ENCODE data around the gene CRTC1. TPM values are rescaled to one million over a fixed set of nuclear protein-coding genes. Genes with fewer than 3 reads are reported as not detected.

Gene CRTC1
- total and polyA plus RNA-seq, 2 of the 13 experiments (the other 11 are each of a cell fraction or from before 2014, with no cell fraction given), result 2.0 to 2.7 TPM

DNA sequence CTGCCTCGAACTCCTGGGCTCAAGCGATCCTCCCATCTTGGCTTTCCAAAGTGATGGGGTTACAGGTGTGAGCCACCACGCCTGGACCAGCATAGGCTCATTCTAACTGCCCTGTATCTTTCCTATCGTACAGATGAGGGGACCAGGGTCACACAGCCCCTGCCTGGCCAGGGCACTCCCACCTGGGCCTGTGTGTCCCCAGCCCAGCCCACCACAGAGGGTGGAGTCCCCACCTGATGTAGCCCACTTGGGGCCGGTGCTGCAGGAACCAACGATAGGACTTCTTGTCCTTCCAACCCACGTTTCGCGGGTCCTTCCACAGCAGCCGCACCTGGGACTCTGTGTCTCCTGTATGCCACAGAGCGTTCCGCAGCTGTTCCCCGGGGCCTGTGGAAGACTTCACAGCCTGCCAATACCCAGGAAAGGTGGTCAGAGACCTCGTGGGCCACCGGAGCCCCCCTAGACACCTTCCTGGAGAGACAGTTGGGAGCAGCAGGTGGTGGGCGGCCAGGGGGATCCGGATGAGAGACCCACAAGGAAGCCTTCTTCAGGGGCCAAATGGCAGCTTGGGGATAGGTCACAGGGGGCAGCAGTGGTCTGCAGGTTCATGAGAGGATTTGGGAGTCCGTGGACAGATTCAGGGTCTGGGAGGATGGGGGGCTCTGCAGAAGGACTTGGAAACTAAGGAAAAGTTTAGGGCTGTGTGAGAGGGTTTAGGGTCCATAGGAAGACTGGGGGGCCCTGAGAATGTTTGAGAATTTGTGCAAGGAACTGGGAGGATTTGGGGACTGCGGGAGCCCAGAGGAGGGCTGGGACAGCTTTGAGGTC lies 100.7 kb downstream of the CRTC1 start (continued):
- TF ChIP-seq, protein P1, sequence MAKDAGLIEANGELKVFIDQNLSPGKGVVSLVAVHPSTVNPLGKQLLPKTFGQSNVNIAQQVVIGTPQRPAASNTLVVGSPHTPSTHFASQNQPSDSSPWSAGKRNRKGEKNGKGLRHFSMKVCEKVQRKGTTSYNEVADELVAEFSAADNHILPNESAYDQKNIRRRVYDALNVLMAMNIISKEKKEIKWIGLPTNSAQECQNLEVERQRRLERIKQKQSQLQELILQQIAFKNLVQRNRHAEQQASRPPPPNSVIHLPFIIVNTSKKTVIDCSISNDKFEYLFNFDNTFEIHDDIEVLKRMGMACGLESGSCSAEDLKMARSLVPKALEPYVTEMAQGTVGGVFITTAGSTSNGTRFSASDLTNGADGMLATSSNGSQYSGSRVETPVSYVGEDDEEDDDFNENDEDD (CRISPR knock-in tag; IDR thresholded peaks at IDR 0.05; ENCODE audit: borderline replicate concordance), result no peak

GRCh38 chr19:18784786-18785120 lies 101.3 kb downstream of the CRTC1 start:
- POLR2A ChIA-PET, result no interaction called here
- 73% methylated on average over 14 of the region's 16 CpGs for WGBS (ENCODE audit: low lambda C conversion rate)
- no peak overlapping the region for H3K27ac ChIP-seq (ENCODE audit: extremely low read length, insufficient read depth, low read length)
- peak overlapping the region; percentile 60 for H3K4me2 ChIP-seq (ENCODE audit: low read depth, low read length)
- ATAC-seq (no peak), DNase-seq (ENCODE audit: low spot score) (no peak), FAIRE-seq (no peak)
- no peaks in the 10 kb centered on the region for H3K36me3 ChIP-seq (replicated peaks in 1 of 2; ENCODE audit: control insufficient read depth in 1 of 2, insufficient read depth in 2 of 2, low read length in 2 of 2)
- peaks cover 44% of the 10 kb centered on the region for H3K4me1 ChIP-seq (ENCODE audit: insufficient read depth, low read length)
- no TSS peak for BruUV-seq (replicated peaks)
- no peaks in the 10 kb centered on the region for H3K9me3 ChIP-seq (ENCODE audit: low read length)
- TF ChIP-seq ZNF776 (CRISPR knock-in tag; IDR thresholded peaks at IDR 0.05) (0 out of 2 replicates have a peak, but pooled peaks have one; percentile 18), ZNF343 (CRISPR knock-in tag; IDR thresholded peaks at IDR 0.05) (no peak)
- peaks cover 10 to 34% of the 10 kb centered on the region in 2 experiments for H3K27me3 ChIP-seq (ENCODE audit: control insufficient read depth in 1 of 2, insufficient read depth in 2 of 2, low read length in 2 of 2)
- H3K79me2 ChIP-seq (ENCODE audit: insufficient read depth, low read length), result no peaks in the 10 kb centered on the region
- H4K20me1 ChIP-seq (ENCODE audit: insufficient read depth, low read length), result no peaks in the 10 kb centered on the region
- intact Hi-C loops (cut with micrococcal nuclease; ENCODE audit: unreplicated experiment), result no loop called here
- H2AFZ ChIP-seq (ENCODE audit: low read length), result no peak overlapping the region
- peak overlapping the region in 1 of 3 experiments; percentile 38; a peak in 1 of 6 replicates for H3K4me3 ChIP-seq (replicated peaks in 1 of 3; ENCODE audit: insufficient read depth in 1 of 3, low read depth in 2 of 3, low read length in 3 of 3)
- in situ Hi-C loops (cut with HindIII; ENCODE audit: extremely low pct_ligation_motif_present, low pct_unique_long_range_greater_than_20kb), result loop anchor here (5.0 kb wide), 1 partner anchor 58 kb away; no protein-coding TSS in a partner anchor
- CTCF ChIA-PET (ENCODE audit: low intra/inter-chr PET ratio, low total read pairs), result no interaction called here
- no peak overlapping the region for H3K9ac ChIP-seq (ENCODE audit: insufficient read depth, low read depth, low read length)

All from HepG2 (cell line).